Right atrium auricular region (tissue), 2 donors: Measurements from ENCODE around the gene SLC25A12. TPM values are rescaled to one million over a fixed set of nuclear protein-coding genes. Genes with fewer than 3 reads are reported as not detected.
A peak's percentile ranks its signal among the peaks of the same experiment; 100 is the strongest.

Source experiments
- DNase-seq: peaks from one replicate; pipeline ENCODE4 v3.0.0-alpha.2; 2019; ENCODE audit warnings: low spot score
- H3K27ac ChIP-seq, 2 donors: fragments of 200-600 bp; sonication (generic); 1 replicate in 1 of 2; 2 replicates in 1 of 2; pipeline ENCODE4 v1.5.1; 2016 to 2019
- H3K27me3 ChIP-seq, 2 donors: fragments of 200-600 bp; sonication (generic); one replicate each; pipeline versions ENCODE4 v1.5.1 to v1.6.0; 2017 to 2019
- H3K36me3 ChIP-seq: fragments of 200-600 bp; sonication (generic); one replicate; pipeline ENCODE4 v1.5.1; 2016
- H3K4me1 ChIP-seq, 2 donors: fragments of 200-600 bp; sonication (generic); one replicate each; pipeline versions ENCODE4 v1.5.1 to v1.6.0; 2017 to 2019
- H3K4me3 ChIP-seq, 2 donors: fragments of 200-600 bp; sonication (generic); 1 replicate in 1 of 2; 2 replicates in 1 of 2; pipeline ENCODE4 v1.5.1; 2017 to 2019; ENCODE audit warnings: mild to moderate bottlenecking in 1 of 2, moderate library complexity in 1 of 2
- H3K9me3 ChIP-seq, 2 donors: fragments of 200-600 bp; sonication (generic); one replicate each; pipeline ENCODE4 v1.5.1; 2019
- total RNA-seq, 2 donors: library from RNA; depleted of rRNA; stranded (reverse); fragments of >200 nt; gene quantifications; one replicate each; pipeline ENCODE4 v1.1.0, GENCODE V29; 2016
- TF ChIP-seq, protein P1 (sequence below), 2 donors: fragments of 200-600 bp; sonication (generic); IDR thresholded peaks; one replicate each; pipeline ENCODE4 v1.5.1; 2019; ENCODE audit warnings: antibody characterized with exemption in 2 of 2

Gene SLC25A12
- total RNA-seq, 2 donors from 2014 or later, result 75.0 to 106 TPM

DNA sequence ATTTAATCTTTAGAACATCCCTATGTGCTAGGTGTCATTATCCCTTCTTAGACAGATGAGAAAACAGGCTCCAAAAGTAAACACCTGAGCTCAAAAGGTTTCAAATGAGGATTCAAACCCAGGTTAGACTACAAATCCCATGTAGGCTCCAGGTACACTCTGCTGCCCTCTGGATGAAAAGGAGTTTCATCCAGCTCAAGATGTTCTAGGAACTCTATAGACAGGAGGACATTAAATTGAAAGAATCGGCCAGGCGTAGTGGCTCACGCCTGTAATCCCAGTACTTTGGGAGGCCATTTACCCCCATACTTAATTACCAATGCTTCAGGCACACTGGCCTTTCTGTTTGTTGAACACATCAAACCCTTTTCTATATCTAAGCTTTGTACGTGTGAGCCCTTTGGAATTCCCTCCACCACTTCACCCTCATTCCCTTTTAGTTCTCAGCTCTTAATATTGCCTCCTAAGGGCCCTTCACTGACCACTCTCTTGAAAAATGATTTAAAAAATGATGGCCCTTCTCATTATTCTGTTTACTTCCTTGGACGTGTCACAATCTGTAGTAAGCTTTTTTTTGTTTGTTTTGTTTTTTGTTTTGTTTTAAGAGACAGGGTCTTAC is 10.7 kb downstream of the SLC25A12 start:
- H3K36me3 ChIP-seq, result no peaks in the 10 kb centered on the region
- DNase-seq, result no peak
- H3K4me1 ChIP-seq, result peaks cover 0 to 24% of the 10 kb centered on the region in 2 donors
- H3K27me3 ChIP-seq, result no peaks in the 10 kb centered on the region
- peak overlapping the region in 1 of 2 donors; percentile 8 for H3K27ac ChIP-seq
- no peak overlapping the region for H3K4me3 ChIP-seq
- TF ChIP-seq, protein P1, sequence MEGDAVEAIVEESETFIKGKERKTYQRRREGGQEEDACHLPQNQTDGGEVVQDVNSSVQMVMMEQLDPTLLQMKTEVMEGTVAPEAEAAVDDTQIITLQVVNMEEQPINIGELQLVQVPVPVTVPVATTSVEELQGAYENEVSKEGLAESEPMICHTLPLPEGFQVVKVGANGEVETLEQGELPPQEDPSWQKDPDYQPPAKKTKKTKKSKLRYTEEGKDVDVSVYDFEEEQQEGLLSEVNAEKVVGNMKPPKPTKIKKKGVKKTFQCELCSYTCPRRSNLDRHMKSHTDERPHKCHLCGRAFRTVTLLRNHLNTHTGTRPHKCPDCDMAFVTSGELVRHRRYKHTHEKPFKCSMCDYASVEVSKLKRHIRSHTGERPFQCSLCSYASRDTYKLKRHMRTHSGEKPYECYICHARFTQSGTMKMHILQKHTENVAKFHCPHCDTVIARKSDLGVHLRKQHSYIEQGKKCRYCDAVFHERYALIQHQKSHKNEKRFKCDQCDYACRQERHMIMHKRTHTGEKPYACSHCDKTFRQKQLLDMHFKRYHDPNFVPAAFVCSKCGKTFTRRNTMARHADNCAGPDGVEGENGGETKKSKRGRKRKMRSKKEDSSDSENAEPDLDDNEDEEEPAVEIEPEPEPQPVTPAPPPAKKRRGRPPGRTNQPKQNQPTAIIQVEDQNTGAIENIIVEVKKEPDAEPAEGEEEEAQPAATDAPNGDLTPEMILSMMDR (IDR thresholded peaks at IDR 0.05), result no peak
- H3K9me3 ChIP-seq, result no peaks in the 10 kb centered on the region

DNA sequence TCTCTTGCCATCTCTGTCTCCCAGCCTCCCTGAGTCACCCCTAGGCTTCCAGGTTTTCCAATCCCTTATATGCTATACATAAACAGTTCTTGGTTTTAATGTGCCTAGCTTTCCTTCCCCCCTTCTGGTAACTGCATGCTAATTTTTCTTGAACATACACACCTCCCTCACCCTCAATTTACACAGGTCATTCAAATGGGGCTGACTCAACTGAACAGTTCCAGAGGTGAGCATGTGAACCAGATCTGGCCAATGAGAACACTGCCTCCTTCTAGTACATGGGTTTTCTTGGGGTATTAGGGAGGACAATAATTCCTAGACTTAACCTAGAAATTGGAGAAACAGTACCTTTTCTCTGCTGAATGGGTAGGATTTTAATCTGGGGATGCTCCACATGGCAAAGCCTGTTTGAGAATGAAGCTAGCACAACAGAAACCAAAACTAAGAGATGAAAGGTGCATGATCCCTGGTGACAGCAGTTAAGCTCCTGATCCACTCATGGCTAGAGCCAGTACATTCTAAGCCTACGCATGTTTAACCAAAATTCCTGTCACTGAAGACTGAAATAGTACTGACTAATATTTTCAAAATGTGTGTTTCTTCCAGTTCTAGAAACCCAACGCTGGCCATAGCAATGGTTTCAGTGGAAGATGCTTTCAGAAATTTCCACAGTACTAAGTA is 11.8 kb downstream of the SLC25A12 start:
- Histone ChIP-seq H3K4me3 (no peak overlapping the region), H3K27me3 (no peaks in the 10 kb centered on the region), H3K36me3 (no peaks in the 10 kb centered on the region), H3K4me1 (peaks cover 0 to 32% of the 10 kb centered on the region in 2 donors), H3K27ac (peak overlapping the region; percentile 81 to 87), H3K9me3 (no peaks in the 10 kb centered on the region)
- TF ChIP-seq, protein P1 (IDR thresholded peaks at IDR 0.05), result no peak
- no peak for DNase-seq

DNA sequence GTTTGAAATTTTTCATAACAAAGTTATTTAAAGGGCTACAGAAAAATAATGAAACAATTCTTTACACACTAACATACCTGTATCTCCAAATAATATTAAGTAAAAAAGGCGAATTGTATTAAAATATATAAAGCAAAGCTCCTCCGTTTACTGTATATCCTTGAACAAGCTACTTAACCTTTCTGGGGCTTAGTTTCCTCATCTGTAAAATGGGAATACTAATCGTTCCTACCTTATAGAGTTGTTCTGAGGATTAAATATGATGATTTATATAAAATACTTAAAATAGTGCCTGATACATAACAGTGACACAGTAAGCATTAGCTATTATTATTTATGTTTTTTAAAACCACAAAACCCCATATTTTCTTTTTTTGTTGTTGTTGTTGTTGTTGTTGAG is 13.3 kb downstream of the SLC25A12 start:
- H3K27me3 ChIP-seq, result no peaks in the 10 kb centered on the region
- H3K27ac ChIP-seq, result peak overlapping the region; percentile 81 to 87
- no peak overlapping the region for H3K4me3 ChIP-seq
- no peak for DNase-seq
- no peaks in the 10 kb centered on the region for H3K36me3 ChIP-seq
- H3K4me1 ChIP-seq, result peaks cover 0 to 45% of the 10 kb centered on the region in 2 donors
- H3K9me3 ChIP-seq, result no peaks in the 10 kb centered on the region
- TF ChIP-seq, protein P1 (IDR thresholded peaks at IDR 0.05), result no peak

DNA sequence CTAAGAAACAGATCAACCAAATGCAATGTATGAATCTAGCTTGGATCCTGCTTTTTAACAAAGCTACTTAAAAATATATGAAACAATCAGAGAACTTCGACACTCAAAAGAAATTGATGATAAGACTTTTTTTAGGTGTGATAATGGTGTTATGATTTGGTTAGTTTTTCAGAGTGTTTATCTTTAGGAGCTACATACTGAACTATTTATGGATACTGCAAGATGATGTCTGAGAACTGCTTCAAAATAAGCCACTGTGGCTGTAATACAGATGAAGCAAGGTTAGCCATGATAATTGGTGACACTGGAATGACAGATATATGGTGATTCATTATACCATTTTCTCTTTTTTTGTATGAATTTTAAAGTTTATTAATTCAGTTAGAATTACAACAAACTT is 14.2 kb downstream of the SLC25A12 start:
- H3K9me3 ChIP-seq, result no peaks in the 10 kb centered on the region
- H3K4me1 ChIP-seq, result peaks cover 0 to 45% of the 10 kb centered on the region in 2 donors
- H3K27ac ChIP-seq, result peak overlapping the region; percentile 81 to 87

DNA sequence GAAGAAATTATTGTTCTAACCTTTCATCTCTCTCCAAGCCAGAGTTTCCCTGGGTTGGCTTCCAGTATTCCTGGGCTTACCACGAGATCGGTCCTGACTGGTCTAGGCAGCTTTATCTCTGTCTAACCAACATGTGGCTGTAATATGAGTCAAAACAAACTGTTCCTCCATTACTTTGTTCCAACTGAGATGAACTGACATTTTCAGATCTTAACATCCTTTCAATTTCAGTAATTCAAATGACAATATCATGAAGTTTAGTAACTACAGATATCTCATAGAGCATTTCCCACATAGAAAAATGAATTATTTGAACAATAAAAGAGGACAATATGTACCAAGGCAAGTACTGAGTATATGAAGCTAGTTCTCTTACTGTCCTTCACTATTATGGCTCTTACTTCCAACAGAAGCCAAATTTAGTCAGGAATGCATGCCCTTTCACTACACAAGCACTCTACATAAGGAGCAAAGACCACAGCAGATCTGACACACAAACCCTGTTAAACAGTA is 15.5 kb downstream of the SLC25A12 start:
- Histone ChIP-seq H3K36me3 (peaks cover 4% of the 10 kb centered on the region), H3K4me1 (peaks cover 0 to 45% of the 10 kb centered on the region in 2 donors), H3K9me3 (no peaks in the 10 kb centered on the region), H3K27me3 (no peaks in the 10 kb centered on the region), H3K27ac (peak overlapping the region; percentile 81 to 87), H3K4me3 (no peak overlapping the region)
- DNase-seq, result peak; percentile 66
- TF ChIP-seq, protein P1 (IDR thresholded peaks at IDR 0.05), result no peak

More for the DNA sequence above, 14.2 kb downstream of the SLC25A12 start:
- TF ChIP-seq, protein P1 (IDR thresholded peaks at IDR 0.05), result no peak
- Histone ChIP-seq H3K4me3 (no peak overlapping the region), H3K27me3 (no peaks in the 10 kb centered on the region), H3K36me3 (peaks cover 4% of the 10 kb centered on the region)
- DNase-seq, result no peak
